ENCODE measurements around the gene ATP8B1.

- no peak for TF ChIP-seq CTCF (IDR thresholded peaks at IDR 0.05)
- TF ChIP-seq POLR2A (IDR thresholded peaks at IDR 0.05): no peak
- TF ChIP-seq POLR2AphosphoS5 (IDR thresholded peaks at IDR 0.05): no peak
Observed at GRCh38 chr18:57696271-57696670, 106.8 kb downstream of the ATP8B1 start.

Measured in prostate gland (tissue), 2 donors.